Neural progenitor cell (in vitro differentiated cells): ENCODE results near the gene AUTS2.

Experiments
- CTCF ChIP-seq: fragments of 200-600 bp; sonication (generic); IDR thresholded peaks from 2 replicates; pipeline ENCODE4 v1.5.1; 2017; ENCODE audit warnings: antibody characterized with exemption, mild to moderate bottlenecking
- EZH2 ChIP-seq: fragments of 200-600 bp; sonication (generic); IDR thresholded peaks from 2 replicates; pipeline ENCODE4 v1.6.1; 2017; ENCODE audit warnings: antibody characterized with exemption, mild to moderate bottlenecking, moderate library complexity
- EZH2phosphoT487 ChIP-seq: fragments of 200-600 bp; sonication (generic); IDR thresholded peaks from 2 replicates; pipeline ENCODE4 v1.6.1; 2017; ENCODE audit warnings: antibody characterized with exemption

DNA sequence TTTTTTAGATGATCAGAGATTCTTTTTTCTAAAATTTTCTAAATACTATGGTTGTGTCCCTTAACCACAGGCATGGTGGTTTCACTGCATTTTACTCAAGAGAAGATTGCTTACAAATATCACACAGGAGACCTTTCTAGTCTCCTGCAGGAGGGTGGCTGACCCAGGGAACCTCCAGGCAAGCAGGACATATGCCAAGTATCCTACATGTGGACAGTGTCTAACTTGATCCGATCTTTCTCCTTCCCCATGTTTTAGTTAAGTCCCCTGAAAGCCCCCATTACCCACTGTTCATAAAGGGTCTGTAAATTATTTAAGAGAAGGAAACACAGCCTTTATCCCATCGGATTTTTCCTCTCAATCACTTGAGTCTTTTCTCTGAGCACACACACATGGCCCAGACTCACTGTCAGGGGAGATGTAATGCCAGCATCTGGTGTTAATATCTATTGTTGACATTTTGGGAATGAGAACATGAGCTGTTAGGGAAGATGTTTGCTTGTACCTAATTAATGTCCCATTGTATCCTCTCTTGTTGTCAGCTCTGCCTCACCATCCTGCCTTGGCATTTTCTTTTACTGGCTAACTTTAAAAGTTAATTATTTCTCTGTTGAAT is 755.2 kb downstream of the AUTS2 start:
- TF ChIP-seq CTCF (no peak), EZH2 (no peak), EZH2phosphoT487 (no peak)
